Measurements from ENCODE around the gene BAIAP2.

DNA sequence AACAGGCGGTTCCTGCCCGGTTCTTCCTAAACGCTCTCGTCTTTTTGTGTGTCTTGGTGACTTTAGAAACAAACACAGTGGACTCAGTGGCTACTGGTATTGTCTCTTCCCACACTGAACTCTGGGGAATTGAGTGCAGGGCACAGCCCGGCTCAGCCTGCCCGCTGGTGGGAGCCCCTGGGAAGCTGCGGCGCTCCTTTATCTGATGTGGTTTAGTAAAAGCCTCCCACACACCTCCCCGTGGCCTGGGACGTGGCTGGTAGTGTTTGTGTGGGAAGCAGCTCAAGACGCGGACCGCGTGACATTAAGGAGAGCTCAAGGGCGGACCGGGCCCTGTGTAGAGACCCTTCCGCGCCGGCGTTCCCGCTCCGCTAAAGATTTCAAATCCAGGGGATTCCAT is 75.0 kb downstream of the BAIAP2 start:
- TF ChIP-seq, protein P1, sequence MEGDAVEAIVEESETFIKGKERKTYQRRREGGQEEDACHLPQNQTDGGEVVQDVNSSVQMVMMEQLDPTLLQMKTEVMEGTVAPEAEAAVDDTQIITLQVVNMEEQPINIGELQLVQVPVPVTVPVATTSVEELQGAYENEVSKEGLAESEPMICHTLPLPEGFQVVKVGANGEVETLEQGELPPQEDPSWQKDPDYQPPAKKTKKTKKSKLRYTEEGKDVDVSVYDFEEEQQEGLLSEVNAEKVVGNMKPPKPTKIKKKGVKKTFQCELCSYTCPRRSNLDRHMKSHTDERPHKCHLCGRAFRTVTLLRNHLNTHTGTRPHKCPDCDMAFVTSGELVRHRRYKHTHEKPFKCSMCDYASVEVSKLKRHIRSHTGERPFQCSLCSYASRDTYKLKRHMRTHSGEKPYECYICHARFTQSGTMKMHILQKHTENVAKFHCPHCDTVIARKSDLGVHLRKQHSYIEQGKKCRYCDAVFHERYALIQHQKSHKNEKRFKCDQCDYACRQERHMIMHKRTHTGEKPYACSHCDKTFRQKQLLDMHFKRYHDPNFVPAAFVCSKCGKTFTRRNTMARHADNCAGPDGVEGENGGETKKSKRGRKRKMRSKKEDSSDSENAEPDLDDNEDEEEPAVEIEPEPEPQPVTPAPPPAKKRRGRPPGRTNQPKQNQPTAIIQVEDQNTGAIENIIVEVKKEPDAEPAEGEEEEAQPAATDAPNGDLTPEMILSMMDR (IDR thresholded peaks at IDR 0.05; ENCODE audit: low read length) = no peak
- TF ChIP-seq EZH2 (optimal IDR thresholded peaks at IDR 0.05; ENCODE audit: low read depth, low read length) (peak; percentile 79), EZH2phosphoT487 (IDR thresholded peaks at IDR 0.05; ENCODE audit: low read length) (no peak)
